ENCODE measurements around the gene RMI2. TPM values are rescaled to one million over a fixed set of nuclear protein-coding genes. Genes with fewer than 3 reads are reported as not detected.

The RMI2 gene
- total RNA-seq, 2 experiments from 2014 or later: 43.1 TPM

GRCh38 chr16:11326084-11326736 lies 19.0 kb upstream of the RMI2 start:
- POLR2A ChIA-PET: no interaction called here
- CTCF ChIA-PET: no interaction called here

DNA sequence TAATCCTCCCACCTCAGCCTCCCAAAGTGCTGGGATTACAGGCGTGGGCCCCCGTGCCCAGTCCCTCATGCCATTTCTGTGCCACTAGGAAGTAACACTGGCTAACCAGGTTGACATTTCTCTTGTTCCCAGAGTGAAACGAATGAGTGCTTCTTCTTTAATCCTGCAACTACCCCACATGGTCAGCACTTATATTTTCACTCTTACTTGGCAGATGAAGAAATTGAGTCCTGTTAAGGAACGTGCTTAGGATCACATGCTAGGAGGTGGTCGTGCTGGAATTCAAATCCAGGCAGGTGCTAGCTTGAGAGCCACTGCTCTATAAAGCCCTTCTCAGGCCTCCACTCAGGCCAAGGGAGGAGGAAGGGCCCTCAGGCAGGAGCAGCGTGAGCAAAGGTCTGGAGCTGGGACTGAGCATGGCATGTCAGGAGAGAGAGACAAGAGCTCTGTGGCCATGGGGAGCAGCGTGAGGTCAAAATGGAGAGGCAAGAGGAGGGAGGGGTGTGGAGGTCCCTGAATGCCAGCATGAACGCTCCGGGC lies 18.5 kb upstream of the RMI2 start:
- POLR2A ChIA-PET: no interaction called here
- CTCF ChIA-PET: no interaction called here

DNA sequence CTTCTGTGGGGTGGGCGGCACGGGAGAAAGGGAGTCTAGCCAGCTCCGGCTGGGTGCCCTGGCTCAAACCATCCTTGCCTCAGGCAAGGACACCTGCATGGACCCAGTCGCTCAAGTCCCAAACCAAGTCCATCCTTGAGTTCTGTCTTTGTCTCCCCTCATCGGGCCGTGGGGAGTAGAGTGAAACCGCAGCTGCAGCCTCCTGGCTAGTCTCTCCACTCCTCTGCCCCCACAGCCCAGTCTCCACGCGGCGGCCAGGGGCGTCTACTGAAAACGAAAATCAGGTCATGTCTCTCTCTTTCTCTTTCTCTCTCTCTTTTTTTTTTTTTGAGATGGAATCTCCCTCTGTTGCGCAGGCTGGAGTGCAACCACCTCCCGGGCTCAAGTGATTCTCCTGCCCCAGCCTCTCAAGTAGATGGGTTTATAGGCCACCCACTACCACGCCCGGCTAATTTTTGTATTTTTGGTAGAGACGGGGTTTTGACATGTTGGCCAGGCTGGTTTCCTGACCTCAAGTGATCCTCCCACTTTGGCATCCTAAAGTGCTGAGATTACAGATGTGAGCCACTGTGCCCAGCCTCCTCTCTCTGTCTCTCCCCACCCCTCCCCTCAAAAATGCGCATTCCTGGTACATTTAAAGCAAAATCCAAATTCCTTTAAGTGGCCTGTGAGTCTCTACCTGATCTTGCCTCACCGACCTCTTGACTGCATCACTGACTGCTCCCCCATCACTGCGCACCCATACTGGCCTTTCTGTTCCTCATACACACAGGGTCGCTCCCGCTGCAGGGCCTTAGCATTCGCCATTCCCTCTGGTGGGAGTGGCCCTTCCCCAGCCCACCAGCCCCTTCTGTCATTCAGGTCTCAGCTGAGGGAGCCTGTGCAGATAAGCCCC lies 17.7 kb upstream of the RMI2 start:
- POLR2A ChIA-PET: no interaction called here
- CTCF ChIA-PET: no interaction called here

GRCh38 chr16:11328172-11329070 lies 16.8 kb upstream of the RMI2 start:
- POLR2A ChIA-PET: no interaction called here
- CTCF ChIA-PET: no interaction called here

- POLR2A ChIA-PET: interaction anchor here (0.6 kb wide), 1 partner anchor 23 kb away, joined by 8 read pairs; no protein-coding TSS in a partner anchor
- CTCF ChIA-PET: no interaction called here
Measured at GRCh38 chr16:11329071-11329491, 16.2 kb upstream of the RMI2 start.

GRCh38 chr16:11329891-11330290 lies 15.4 kb upstream of the RMI2 start:
- CTCF ChIA-PET: no interaction called here
- POLR2A ChIA-PET: interaction anchor here (0.6 kb wide), 1 partner anchor 22 kb away, joined by 8 read pairs; no protein-coding TSS in a partner anchor

GRCh38 chr16:11330526-11331237 lies 14.6 kb upstream of the RMI2 start:
- POLR2A ChIA-PET: no interaction called here
- CTCF ChIA-PET: no interaction called here

GRCh38 chr16:11331967-11332366 lies 13.3 kb upstream of the RMI2 start:
- ChIA-PET POLR2A (no interaction called here), CTCF (interaction anchor here (0.7 to 0.8 kb wide), 2 partner anchors 12 to 479 kb away, joined by 3 read pairs; no protein-coding TSS in a partner anchor)

GRCh38 chr16:11333010-11333409 lies 12.2 kb upstream of the RMI2 start:
- POLR2A ChIA-PET: no interaction called here

GRCh38 chr16:11333702-11334101 lies 11.6 kb upstream of the RMI2 start:
- POLR2A ChIA-PET: interaction anchor here (1.3 kb wide), 1 partner anchor 14 kb away, joined by 3 read pairs; no protein-coding TSS in a partner anchor
- CTCF ChIA-PET: interaction anchor here (1.3 to 1.8 kb wide), 2 partner anchors 351 to 370 kb away, joined by 3 to 4 read pairs; no protein-coding TSS in a partner anchor

More at GRCh38 chr16:11333010-11333409, 12.2 kb upstream of the RMI2 start:
- CTCF ChIA-PET: interaction anchor here (0.5 to 1.8 kb wide), 3 partner anchors 350 to 854 kb away, joined by 3 to 4 read pairs (median 3); no protein-coding TSS in a partner anchor

DNA sequence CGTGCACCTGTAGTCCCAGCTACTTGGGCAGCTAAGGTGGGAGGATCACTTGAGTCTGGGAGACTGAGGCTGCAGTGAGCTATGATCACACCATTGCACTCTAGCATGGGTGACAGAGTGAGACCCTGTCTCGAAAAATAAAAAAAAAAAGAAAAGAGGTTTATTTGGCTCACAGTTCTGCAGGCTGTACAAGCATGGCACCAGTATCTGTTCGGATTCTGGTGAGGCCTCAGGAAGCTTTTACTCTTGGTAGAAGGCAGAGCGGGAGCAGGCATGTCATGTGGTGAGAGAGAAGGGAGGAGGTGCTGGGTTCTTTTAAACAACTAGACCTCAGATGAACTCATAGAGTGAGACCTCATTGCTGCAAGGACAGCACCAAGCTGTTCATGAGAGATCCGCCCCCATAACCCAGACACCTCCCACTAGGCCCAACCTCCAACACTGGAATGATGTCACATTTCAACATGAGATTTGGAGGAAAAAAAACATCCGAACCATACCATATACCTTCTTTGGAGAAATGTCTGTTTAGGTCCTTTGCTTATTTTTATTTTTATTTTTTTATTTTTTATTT lies 10.3 kb upstream of the RMI2 start:
- ChIA-PET CTCF (interaction anchor here (0.5 kb wide), 1 partner anchor 108 kb away, joined by 4 read pairs; no protein-coding TSS in a partner anchor), POLR2A (interaction anchor here (1.1 kb wide), 1 partner anchor 23 kb away, joined by 3 read pairs; no protein-coding TSS in a partner anchor)

GRCh38 chr16:11339075-11339474 lies 6.2 kb upstream of the RMI2 start:
- ChIA-PET CTCF (no interaction called here), POLR2A (no interaction called here)

DNA sequence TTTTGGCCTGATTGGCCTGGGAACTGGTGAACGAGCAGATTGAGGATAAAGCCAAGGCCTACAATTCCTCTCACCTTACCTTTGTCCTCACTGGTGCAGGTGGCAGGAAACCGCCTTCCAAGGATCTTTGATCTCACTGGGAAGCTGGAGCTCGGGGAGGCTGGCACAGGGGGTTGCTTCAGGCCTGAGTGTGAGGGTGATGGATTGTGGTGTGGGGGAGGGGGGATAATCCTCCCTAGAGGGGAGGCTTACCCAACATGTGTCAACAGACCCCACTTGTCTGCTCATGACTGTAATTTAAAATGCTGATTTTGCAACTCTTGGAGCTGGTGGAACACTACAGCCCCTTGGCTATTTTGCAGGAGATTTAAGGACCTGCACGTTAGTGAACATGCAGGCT lies 4.5 kb upstream of the RMI2 start:
- POLR2A ChIA-PET: no interaction called here
- CTCF ChIA-PET: no interaction called here

GRCh38 chr16:11341371-11341770 lies 3.9 kb upstream of the RMI2 start:
- POLR2A ChIA-PET: no interaction called here
- CTCF ChIA-PET: no interaction called here

DNA sequence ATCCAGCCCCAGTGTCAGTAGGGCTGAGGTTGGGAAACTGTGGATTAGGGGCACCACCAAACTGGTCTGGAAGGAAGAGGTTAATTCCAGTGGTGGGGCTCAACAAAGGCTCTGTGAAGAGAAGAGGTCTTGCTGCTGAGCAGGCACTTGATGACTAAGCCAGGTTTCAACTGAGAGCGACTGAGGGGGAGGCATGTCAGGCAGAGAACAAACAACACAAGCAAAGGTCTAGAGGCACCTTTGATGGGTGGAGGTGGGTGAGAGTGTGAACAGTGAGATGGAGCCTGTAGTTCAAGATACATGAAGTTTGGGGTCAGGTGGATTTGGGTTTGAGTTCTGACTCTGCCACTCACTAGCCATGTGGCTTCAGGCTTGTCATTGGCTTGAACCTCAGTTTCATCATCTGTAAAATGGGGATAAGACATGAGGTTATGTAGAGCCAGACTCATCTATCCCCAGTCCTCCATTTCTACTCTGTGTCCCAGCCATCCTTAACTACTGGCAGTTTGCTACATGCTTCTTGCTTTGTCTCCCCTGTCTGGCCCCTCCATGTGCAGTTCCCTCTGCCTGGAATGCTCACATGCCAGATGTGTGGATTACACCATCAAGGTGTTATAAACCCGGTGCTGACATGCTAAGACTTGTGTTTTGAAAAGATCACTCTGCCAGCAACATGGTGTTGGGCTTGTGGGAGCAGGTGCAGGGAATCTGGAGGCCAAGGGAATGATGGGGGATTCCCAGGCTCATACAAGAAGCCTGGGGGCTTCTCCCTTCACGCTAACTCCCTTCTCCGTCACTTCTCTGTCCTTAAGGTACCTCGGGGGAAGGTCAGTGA lies 3.0 kb upstream of the RMI2 start:
- ChIA-PET CTCF (no interaction called here), POLR2A (no interaction called here)

DNA sequence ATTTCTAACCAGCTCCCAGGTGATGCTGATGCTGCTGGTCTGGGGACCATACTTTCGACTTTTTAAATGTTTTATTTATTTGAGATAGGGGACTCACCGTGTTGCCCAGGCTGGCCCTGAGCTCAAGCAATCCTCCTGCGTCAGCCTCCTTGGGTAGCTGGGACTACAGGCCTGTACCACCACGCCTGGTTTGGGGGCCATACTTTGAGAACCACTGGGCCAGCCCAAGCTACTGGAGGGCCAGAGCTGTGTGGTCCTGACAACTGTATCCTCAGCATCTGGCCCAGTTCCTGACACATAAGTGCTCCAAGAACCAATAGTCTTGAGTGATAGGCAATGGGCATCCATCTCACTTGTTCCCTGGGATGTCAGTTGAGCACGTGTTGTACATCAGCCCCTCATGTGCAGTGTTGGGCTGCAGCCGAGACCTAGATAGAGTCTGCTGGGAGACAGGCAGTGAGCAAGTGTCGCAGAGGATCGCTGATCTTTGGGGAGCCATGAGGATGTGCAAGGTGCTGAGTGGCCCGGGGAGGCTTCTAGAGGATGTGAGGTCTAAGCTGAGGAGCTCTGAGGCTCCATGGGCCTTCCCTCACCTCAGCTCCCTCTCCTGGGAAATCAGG lies 1.6 kb downstream of the RMI2 start:
- CTCF ChIA-PET: no interaction called here
- POLR2A ChIA-PET: interaction anchor here (1.2 kb wide), 1 partner anchor 11 kb away, joined by 4 read pairs; no protein-coding TSS in a partner anchor

DNA sequence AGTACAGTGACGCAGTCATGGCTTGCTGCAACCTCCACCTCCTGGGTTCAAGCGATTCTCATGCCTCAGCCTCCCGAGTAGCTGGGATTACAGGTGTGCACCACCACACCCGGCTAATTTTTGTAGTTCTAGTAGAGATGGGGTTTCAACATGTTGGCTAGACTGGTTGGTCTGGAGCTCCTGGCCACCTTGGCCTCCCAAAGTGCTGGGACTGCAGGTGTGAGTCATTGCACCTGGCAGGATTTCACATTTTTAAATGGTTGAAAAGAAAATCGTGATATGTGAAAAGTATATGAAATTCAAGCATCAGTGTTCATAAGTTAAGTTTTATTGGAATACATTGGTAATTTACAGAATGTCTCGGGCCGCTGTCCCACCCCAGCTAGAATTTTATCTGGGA lies 2.6 kb downstream of the RMI2 start:
- ChIA-PET POLR2A (interaction anchor here (1.1 kb wide), 1 partner anchor 14 kb away, joined by 3 read pairs; no protein-coding TSS in a partner anchor), CTCF (no interaction called here)
